ENCODE measurements around the gene COA1. TPM values are rescaled to one million over a fixed set of nuclear protein-coding genes. Genes with fewer than 3 reads are reported as not detected.

Gene COA1
- polyA plus RNA-seq, 1 donor (not counting 4 experiments of a cell fraction or from before 2014, with no cell fraction given) = 32.2 TPM

GRCh38 chr7:43664681-43665080, 64.6 kb downstream of the COA1 start:
- TF ChIP-seq CTCF (optimal IDR thresholded peaks at IDR 0.05 in 1 of 3, IDR thresholded peaks at IDR 0.05 in 1 of 3, conservative IDR thresholded peaks at IDR 0.05 in 1 of 3; ENCODE audit: extremely low read depth in 1 of 3, insufficient read depth in 2 of 3, low read length in 3 of 3) (no peak), EZH2 (IDR thresholded peaks at IDR 0.05; ENCODE audit: low read length) (no peak)
- H2AFZ ChIP-seq (ENCODE audit: control insufficient read depth, low read length) = no peak overlapping the region
- H3K9me1 ChIP-seq (ENCODE audit: control insufficient read depth, extremely low read depth, insufficient read depth, low read length) = no peaks in the 10 kb centered on the region
- H3K4me3 ChIP-seq (ENCODE audit: control insufficient read depth in 2 of 3, extremely low read depth in 1 of 3, insufficient read depth in 2 of 3, low read depth in 1 of 3, low read length in 3 of 3) = no peak overlapping the region
- H3K27me3 ChIP-seq (ENCODE audit: control insufficient read depth, extremely low read depth, insufficient read depth, low read length) = no peaks in the 10 kb centered on the region
- H3K4me2 ChIP-seq (ENCODE audit: control insufficient read depth, extremely low read depth, insufficient read depth, low read depth, low read length) = no peak overlapping the region
- dilution Hi-C loops (cut with MboI; ENCODE audit: extremely low pct_ligation_motif_present, low sequenced_read_pairs) = no loop called here
- H3K4me1 ChIP-seq (ENCODE audit: control insufficient read depth, extremely low read depth, insufficient read depth, low read length) = peaks cover 11% of the 10 kb centered on the region
- no peaks in the 10 kb centered on the region for H3K9me3 ChIP-seq (ENCODE audit: control insufficient read depth, low read depth, low read length)
- H3K27ac ChIP-seq (ENCODE audit: control insufficient read depth, insufficient read depth, low read length) = no peak overlapping the region
- no peak overlapping the region for H3K9ac ChIP-seq (ENCODE audit: control insufficient read depth, extremely low read depth, insufficient read depth, low read length)
- DNase-seq (ENCODE audit: low read depth, low spot score) = no peak
- FAIRE-seq = no peak
- peaks cover 20% of the 10 kb centered on the region for H3K79me2 ChIP-seq (ENCODE audit: control insufficient read depth, insufficient read depth, low read length)
- no peaks in the 10 kb centered on the region for H3K36me3 ChIP-seq (ENCODE audit: control insufficient read depth in 2 of 2, extremely low read depth in 1 of 2, insufficient read depth in 2 of 2, low read length in 2 of 2)
- no peaks in the 10 kb centered on the region for H4K20me1 ChIP-seq (ENCODE audit: control insufficient read depth, extremely low read depth, insufficient read depth, low read length)

DNA sequence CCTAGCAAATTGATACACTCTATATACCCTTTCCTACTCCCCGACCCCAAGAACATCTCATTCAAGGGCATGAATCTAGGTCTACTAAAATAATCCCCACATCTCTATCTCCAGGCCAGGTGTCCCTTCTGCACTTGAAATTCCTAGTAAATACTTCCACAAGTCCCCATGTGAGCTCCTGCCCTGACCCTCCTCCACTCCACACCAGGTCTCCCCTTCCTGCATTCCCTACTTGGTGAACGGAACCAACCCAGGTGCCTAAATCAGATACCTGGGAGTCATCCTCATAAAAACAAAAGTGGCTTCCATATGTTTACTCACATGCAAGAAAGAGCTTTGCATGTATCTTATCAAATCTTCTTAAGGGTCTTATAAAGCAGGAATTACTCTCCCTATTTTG, 69.2 kb downstream of the COA1 start:
- Histone ChIP-seq H3K4me2 (ENCODE audit: control insufficient read depth, extremely low read depth, insufficient read depth, low read depth, low read length) (peak overlapping the region; percentile 1), H3K4me1 (ENCODE audit: control insufficient read depth, extremely low read depth, insufficient read depth, low read length) (peaks cover 28% of the 10 kb centered on the region), H3K9me3 (ENCODE audit: control insufficient read depth, low read depth, low read length) (no peaks in the 10 kb centered on the region), H3K9me1 (ENCODE audit: control insufficient read depth, extremely low read depth, insufficient read depth, low read length) (no peaks in the 10 kb centered on the region), H3K27ac (ENCODE audit: control insufficient read depth, insufficient read depth, low read length) (no peak overlapping the region), H3K27me3 (ENCODE audit: control insufficient read depth, extremely low read depth, insufficient read depth, low read length) (no peaks in the 10 kb centered on the region), H2AFZ (ENCODE audit: control insufficient read depth, low read length) (no peak overlapping the region), H3K9ac (ENCODE audit: control insufficient read depth, extremely low read depth, insufficient read depth, low read length) (no peak overlapping the region), H3K36me3 (ENCODE audit: control insufficient read depth in 2 of 2, extremely low read depth in 1 of 2, insufficient read depth in 2 of 2, low read length in 2 of 2) (no peaks in the 10 kb centered on the region), H3K4me3 (ENCODE audit: control insufficient read depth in 2 of 3, extremely low read depth in 1 of 3, insufficient read depth in 2 of 3, low read depth in 1 of 3, low read length in 3 of 3) (no peak overlapping the region), H3K79me2 (ENCODE audit: control insufficient read depth, insufficient read depth, low read length) (peaks cover 21% of the 10 kb centered on the region), H4K20me1 (ENCODE audit: control insufficient read depth, extremely low read depth, insufficient read depth, low read length) (no peaks in the 10 kb centered on the region)
- dilution Hi-C loops (cut with MboI; ENCODE audit: extremely low pct_ligation_motif_present, low sequenced_read_pairs) = no loop called here
- TF ChIP-seq CTCF (optimal IDR thresholded peaks at IDR 0.05 in 1 of 3, IDR thresholded peaks at IDR 0.05 in 1 of 3, conservative IDR thresholded peaks at IDR 0.05 in 1 of 3; ENCODE audit: extremely low read depth in 1 of 3, insufficient read depth in 2 of 3, low read length in 3 of 3) = no peak
- TF ChIP-seq EZH2 (IDR thresholded peaks at IDR 0.05; ENCODE audit: low read length) = no peak
- FAIRE-seq (no peak), DNase-seq (ENCODE audit: low read depth, low spot score) (no peak)
